Hepatocyte (in vitro differentiated cells): ENCODE data around the gene LRMDA. TPM values are rescaled to one million over a fixed set of nuclear protein-coding genes. Genes with fewer than 3 reads are reported as not detected.

Experiments used
- DNase-seq: peaks from one replicate; pipeline ENCODE4 v3.0.0-alpha.2; 2016; ENCODE audit warnings: low spot score
- H2AFZ ChIP-seq: fragments of 200-600 bp; sonication (generic); 2 replicates; pipeline ENCODE4 v1.6.0; 2016; ENCODE audit warnings: antibody characterized with exemption, mild to moderate bottlenecking
- H3K27ac ChIP-seq: fragments of 200-600 bp; sonication (generic); 2 replicates; pipeline ENCODE4 v1.5.1; 2016; ENCODE audit warnings: mild to moderate bottlenecking
- H3K27me3 ChIP-seq: fragments of 200-600 bp; sonication (generic); 2 replicates; pipeline ENCODE4 v1.6.1; 2016
- H3K36me3 ChIP-seq: fragments of 200-600 bp; sonication (generic); replicated peaks from 2 replicates; pipeline ENCODE4 v1.5.1; 2016; ENCODE audit warnings: low read depth; ENCODE audit not compliant: insufficient read depth
- H3K4me1 ChIP-seq: fragments of 200-600 bp; sonication (generic); 2 replicates; pipeline ENCODE4 v1.5.1; 2016; ENCODE audit warnings: mild to moderate bottlenecking, moderate library complexity; ENCODE audit not compliant: insufficient read depth
- H3K4me2 ChIP-seq: fragments of 200-600 bp; sonication (generic); 2 replicates; pipeline ENCODE4 v1.6.0; 2016
- H3K4me3 ChIP-seq: fragments of 200-600 bp; sonication (generic); 2 replicates; pipeline ENCODE4 v1.5.1; 2016; ENCODE audit warnings: mild to moderate bottlenecking
- H3K79me2 ChIP-seq: fragments of 200-600 bp; sonication (generic); 2 replicates; pipeline ENCODE4 v1.6.0; 2017; ENCODE audit warnings: mild to moderate bottlenecking
- H3K9me2 ChIP-seq: fragments of 200-600 bp; sonication (generic); replicated peaks from 2 replicates; pipeline ENCODE4 v1.6.0; 2017; ENCODE audit warnings: mild to moderate bottlenecking; ENCODE audit not compliant: insufficient read depth
- H3K9me3 ChIP-seq: fragments of 200-600 bp; sonication (generic); 2 replicates; pipeline ENCODE4 v1.5.1; 2016; ENCODE audit warnings: low read depth, mild to moderate bottlenecking
- H4K20me1 ChIP-seq: fragments of 200-600 bp; sonication (generic); 2 replicates; pipeline ENCODE4 v1.6.0; 2016; ENCODE audit warnings: mild to moderate bottlenecking; ENCODE audit not compliant: insufficient read depth, poor library complexity, severe bottlenecking
- CTCF ChIP-seq: fragments of 200-600 bp; sonication (generic); IDR thresholded peaks from 2 replicates; pipeline ENCODE4 v1.5.1; 2016; ENCODE audit warnings: antibody characterized with exemption, mild to moderate bottlenecking; ENCODE audit not compliant: poor library complexity
- EZH2 ChIP-seq: fragments of 200-600 bp; sonication (generic); IDR thresholded peaks from 2 replicates; pipeline ENCODE4 v1.6.1; 2016; ENCODE audit warnings: antibody characterized with exemption, mild to moderate bottlenecking, borderline replicate concordance
- EZH2phosphoT487 ChIP-seq: fragments of 200-600 bp; sonication (generic); IDR thresholded peaks from one replicate; pipeline ENCODE4 v1.6.1; 2018; ENCODE audit warnings: antibody characterized with exemption, mild to moderate bottlenecking, low read depth, moderate library complexity; ENCODE audit not compliant: unreplicated experiment, severe bottlenecking
- WGBS: methylation state at CpG from one replicate; pipeline ENCODE4 v1.1.6; 2016; ENCODE audit warnings: low lambda C conversion rate; ENCODE audit errors: missing lambda C conversion rate; 5-methylcytosine and 5-hydroxymethylcytosine counted together
- polyA plus RNA-seq: library from polyadenylated mRNA; unstranded; fragments of >200 nt; fragmentation: Nextera tagmentation; extraction: Ambion mirVana; gene quantifications from 2 replicates; pipeline ENCODE4 v1.2.1, GENCODE V29; 2016
- total RNA-seq: library from RNA; depleted of rRNA; stranded (reverse); fragments of >200 nt; gene quantifications from 2 replicates; pipeline ENCODE4 v1.2.3, GENCODE V29; 2014

LRMDA gene
- total and polyA plus RNA-seq, 2 experiments from 2014 or later, result 5.6 to 15.7 TPM

GRCh38 chr10:76416642-76417041, 985.2 kb downstream of the LRMDA start:
- Histone ChIP-seq H2AFZ (no peak overlapping the region), H3K36me3 (no peaks in the 10 kb centered on the region), H3K27me3 (no peaks in the 10 kb centered on the region), H3K4me1 (peaks cover 8% of the 10 kb centered on the region), H3K4me3 (no peak overlapping the region), H3K9me2 (no peaks in the 10 kb centered on the region), H3K27ac (no peak overlapping the region), H3K4me2 (no peak overlapping the region), H3K79me2 (no peaks in the 10 kb centered on the region), H4K20me1 (no peaks in the 10 kb centered on the region), H3K9me3 (no peaks in the 10 kb centered on the region)
- WGBS, result 95% methylated on average over 4 of the region's 4 CpGs
- TF ChIP-seq EZH2 (no peak), CTCF (no peak), EZH2phosphoT487 (no peak)
- no peak for DNase-seq

GRCh38 chr10:76420725-76421124, 989.3 kb downstream of the LRMDA start:
- no peaks in the 10 kb centered on the region for H3K9me2 ChIP-seq
- DNase-seq, result no peak
- peak overlapping the region; percentile 6 for H3K4me2 ChIP-seq
- H2AFZ ChIP-seq, result no peak overlapping the region
- H3K4me3 ChIP-seq, result no peak overlapping the region
- H3K27me3 ChIP-seq, result no peaks in the 10 kb centered on the region
- H4K20me1 ChIP-seq, result no peaks in the 10 kb centered on the region
- H3K79me2 ChIP-seq, result no peaks in the 10 kb centered on the region
- H3K36me3 ChIP-seq, result no peaks in the 10 kb centered on the region
- 76% methylated on average over 4 of the region's 4 CpGs for WGBS
- H3K4me1 ChIP-seq, result peaks cover 8% of the 10 kb centered on the region
- H3K27ac ChIP-seq, result no peak overlapping the region
- no peaks in the 10 kb centered on the region for H3K9me3 ChIP-seq
- TF ChIP-seq CTCF (no peak), EZH2 (no peak), EZH2phosphoT487 (no peak)

GRCh38 chr10:76422769-76423168, 991.3 kb downstream of the LRMDA start:
- DNase-seq, result no peak
- no peak for TF ChIP-seq CTCF
- TF ChIP-seq EZH2, result no peak
- TF ChIP-seq EZH2phosphoT487, result no peak
- no peak overlapping the region for H3K4me2 ChIP-seq
- H3K9me2 ChIP-seq, result no peaks in the 10 kb centered on the region
- H4K20me1 ChIP-seq, result no peaks in the 10 kb centered on the region
- no peaks in the 10 kb centered on the region for H3K9me3 ChIP-seq
- H2AFZ ChIP-seq, result no peak overlapping the region
- no peak overlapping the region for H3K4me3 ChIP-seq
- H3K36me3 ChIP-seq, result no peaks in the 10 kb centered on the region
- peaks cover 8% of the 10 kb centered on the region for H3K4me1 ChIP-seq
- H3K79me2 ChIP-seq, result no peaks in the 10 kb centered on the region
- H3K27me3 ChIP-seq, result no peaks in the 10 kb centered on the region
- 89% methylated on average over 4 of the region's 4 CpGs for WGBS
- H3K27ac ChIP-seq, result no peak overlapping the region
